Measurements from ENCODE around the gene NPAS3. TPM values are rescaled to one million over a fixed set of nuclear protein-coding genes. Genes with fewer than 3 reads are reported as not detected.

NPAS3 gene
- total RNA-seq, 2 experiments from 2014 or later, result not detected

DNA sequence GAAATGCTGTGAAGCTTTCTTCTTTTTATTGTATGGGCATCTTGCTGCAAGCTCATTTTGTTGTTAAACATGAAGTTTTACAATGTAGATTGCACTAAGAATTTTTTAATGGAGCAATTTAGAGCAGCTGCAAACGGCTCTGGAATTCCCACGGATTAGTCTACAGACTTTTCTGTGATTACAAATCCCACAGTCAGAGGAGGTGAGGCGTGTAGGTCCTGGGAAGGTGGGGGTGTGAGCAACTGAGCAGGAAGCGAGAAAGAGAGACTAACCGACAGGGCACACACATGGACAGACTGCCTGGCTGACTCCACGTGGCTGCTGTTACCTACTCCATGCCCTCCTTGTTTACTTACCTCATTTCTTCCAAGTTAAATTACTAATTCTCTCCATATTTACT is 348.5 kb downstream of the NPAS3 start:
- POLR2A ChIA-PET, result no interaction called here
- Mint-ChIP-seq H3K36me3 (ENCODE audit: low read depth) (no peaks in the 10 kb centered on the region), H3K4me3 (no peak overlapping the region), H3K27ac (no peak overlapping the region), H3K4me1 (ENCODE audit: low read depth) (no peaks in the 10 kb centered on the region), H3K9me3 (no peaks in the 10 kb centered on the region), H3K27me3 (no peaks in the 10 kb centered on the region)
- CTCF ChIA-PET, result no interaction called here
- TF ChIP-seq, protein P1, sequence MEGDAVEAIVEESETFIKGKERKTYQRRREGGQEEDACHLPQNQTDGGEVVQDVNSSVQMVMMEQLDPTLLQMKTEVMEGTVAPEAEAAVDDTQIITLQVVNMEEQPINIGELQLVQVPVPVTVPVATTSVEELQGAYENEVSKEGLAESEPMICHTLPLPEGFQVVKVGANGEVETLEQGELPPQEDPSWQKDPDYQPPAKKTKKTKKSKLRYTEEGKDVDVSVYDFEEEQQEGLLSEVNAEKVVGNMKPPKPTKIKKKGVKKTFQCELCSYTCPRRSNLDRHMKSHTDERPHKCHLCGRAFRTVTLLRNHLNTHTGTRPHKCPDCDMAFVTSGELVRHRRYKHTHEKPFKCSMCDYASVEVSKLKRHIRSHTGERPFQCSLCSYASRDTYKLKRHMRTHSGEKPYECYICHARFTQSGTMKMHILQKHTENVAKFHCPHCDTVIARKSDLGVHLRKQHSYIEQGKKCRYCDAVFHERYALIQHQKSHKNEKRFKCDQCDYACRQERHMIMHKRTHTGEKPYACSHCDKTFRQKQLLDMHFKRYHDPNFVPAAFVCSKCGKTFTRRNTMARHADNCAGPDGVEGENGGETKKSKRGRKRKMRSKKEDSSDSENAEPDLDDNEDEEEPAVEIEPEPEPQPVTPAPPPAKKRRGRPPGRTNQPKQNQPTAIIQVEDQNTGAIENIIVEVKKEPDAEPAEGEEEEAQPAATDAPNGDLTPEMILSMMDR (IDR thresholded peaks at IDR 0.05), result no peak
- intact Hi-C loops (cut with micrococcal nuclease), result no loop called here
- ATAC-seq (no peak), DNase-seq (no peak)

DNA sequence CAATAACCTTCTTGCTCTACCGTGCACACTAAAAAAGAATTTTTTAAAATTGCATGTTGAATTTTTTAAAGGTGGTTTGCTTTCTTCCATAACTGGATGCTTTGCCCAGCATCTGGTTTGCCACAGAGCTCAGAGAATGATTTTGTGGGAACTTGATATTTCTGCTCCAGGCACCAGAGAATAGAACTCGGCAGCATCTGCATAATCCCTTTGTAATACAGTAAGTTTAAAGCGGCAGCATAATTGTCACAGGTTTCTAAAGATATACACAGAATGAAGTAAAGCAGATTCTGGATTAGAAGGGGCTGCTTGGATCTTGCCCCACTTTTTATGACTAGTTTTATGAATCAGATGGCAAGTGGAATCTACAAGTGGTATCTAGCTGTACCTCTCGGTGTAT is 352.0 kb downstream of the NPAS3 start:
- Mint-ChIP-seq H3K9me3 (no peaks in the 10 kb centered on the region), H3K27me3 (no peaks in the 10 kb centered on the region), H3K4me3 (no peak overlapping the region), H3K36me3 (ENCODE audit: low read depth) (no peaks in the 10 kb centered on the region), H3K4me1 (ENCODE audit: low read depth) (no peaks in the 10 kb centered on the region), H3K27ac (no peak overlapping the region)
- no peak for DNase-seq
- intact Hi-C loops (cut with micrococcal nuclease), result no loop called here
- TF ChIP-seq, protein P1 (IDR thresholded peaks at IDR 0.05), result no peak
- ChIA-PET POLR2A (no interaction called here), CTCF (no interaction called here)
- ATAC-seq, result no peak

DNA sequence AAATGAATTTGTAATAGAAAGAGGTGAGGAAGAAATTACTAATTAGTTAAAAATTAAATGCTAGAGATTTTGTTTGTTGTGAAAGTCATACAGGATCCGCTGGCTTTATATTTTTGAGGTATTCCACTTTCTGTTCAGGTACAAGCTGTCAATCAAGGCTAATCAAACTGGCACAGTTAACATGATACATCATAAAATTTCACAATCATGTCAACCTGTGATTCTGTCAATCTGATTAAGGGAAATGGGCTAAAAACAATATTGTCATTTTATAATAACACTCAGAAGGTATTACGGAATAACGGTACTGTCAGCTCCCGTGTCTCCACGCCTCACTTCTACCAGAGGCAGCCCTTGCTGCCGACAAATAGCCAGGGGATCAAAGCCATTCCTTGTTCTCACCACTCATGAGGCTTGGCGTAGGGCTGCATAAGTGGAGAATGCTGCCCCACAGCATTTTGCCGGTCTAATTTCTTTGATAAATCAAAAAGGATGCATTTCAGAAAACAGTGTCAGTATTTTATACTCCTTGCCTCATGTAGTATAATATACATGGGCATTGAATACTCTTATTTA is 352.9 kb downstream of the NPAS3 start:
- CTCF ChIA-PET, result no interaction called here
- Mint-ChIP-seq H3K36me3 (ENCODE audit: low read depth) (no peaks in the 10 kb centered on the region), H3K4me1 (ENCODE audit: low read depth) (no peaks in the 10 kb centered on the region), H3K27me3 (no peaks in the 10 kb centered on the region), H3K27ac (no peak overlapping the region), H3K9me3 (no peaks in the 10 kb centered on the region), H3K4me3 (no peak overlapping the region)
- DNase-seq (no peak), ATAC-seq (no peak)
- intact Hi-C loops (cut with micrococcal nuclease), result no loop called here
- TF ChIP-seq, protein P1 (IDR thresholded peaks at IDR 0.05), result no peak
- POLR2A ChIA-PET, result no interaction called here

DNA sequence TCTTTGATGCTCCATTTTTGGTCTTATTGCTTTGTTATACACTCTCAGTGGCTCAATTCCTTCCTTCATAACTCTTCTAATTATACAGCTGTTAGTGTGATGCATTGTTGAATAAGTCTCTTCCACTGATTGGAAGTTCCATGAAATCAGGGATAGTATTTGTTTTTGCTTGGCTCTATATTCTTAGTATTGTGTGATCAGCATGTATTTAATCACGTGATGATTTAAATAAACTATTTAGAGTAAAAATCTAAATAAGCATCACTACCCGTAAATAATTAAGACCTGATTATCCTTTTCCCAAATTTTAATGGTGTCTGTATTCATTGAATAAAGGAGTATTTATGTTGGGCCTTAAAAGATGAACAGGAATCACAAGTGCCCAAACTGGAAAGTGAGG is 355.7 kb downstream of the NPAS3 start:
- ChIA-PET POLR2A (no interaction called here), CTCF (no interaction called here)
- intact Hi-C loops (cut with micrococcal nuclease), result no loop called here
- H3K9me3 Mint-ChIP-seq, result peaks cover 2% of the 10 kb centered on the region
- H3K36me3 Mint-ChIP-seq (ENCODE audit: low read depth), result no peaks in the 10 kb centered on the region
- TF ChIP-seq, protein P1 (IDR thresholded peaks at IDR 0.05), result no peak
- ATAC-seq (no peak), DNase-seq (no peak)
- no peaks in the 10 kb centered on the region for H3K27me3 Mint-ChIP-seq
- no peak overlapping the region for H3K27ac Mint-ChIP-seq
- H3K4me3 Mint-ChIP-seq, result no peak overlapping the region
- H3K4me1 Mint-ChIP-seq (ENCODE audit: low read depth), result no peaks in the 10 kb centered on the region

DNA sequence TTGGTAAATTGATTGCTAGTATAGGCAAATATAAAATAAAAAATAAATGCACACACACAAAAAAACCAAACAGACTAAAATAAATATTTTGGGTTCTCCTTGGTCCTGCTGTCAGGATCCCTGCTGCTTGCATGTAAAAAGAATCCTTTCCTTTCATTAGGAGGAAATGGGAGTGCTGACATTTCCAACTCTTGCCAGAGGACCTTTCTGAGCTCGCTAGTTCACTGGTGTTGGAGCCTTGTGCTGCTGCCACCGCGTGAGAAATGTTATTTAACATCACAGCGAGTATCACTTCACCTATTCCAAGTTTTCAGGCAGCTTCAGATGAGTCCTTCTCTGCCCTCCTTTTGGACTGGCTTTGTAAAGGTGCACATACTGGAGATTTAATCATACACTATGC is 358.9 kb downstream of the NPAS3 start:
- POLR2A ChIA-PET, result no interaction called here
- no peak overlapping the region for H3K27ac Mint-ChIP-seq
- intact Hi-C loops (cut with micrococcal nuclease), result no loop called here
- DNase-seq, result no peak
- ATAC-seq, result no peak
- H3K4me1 Mint-ChIP-seq (ENCODE audit: low read depth), result no peaks in the 10 kb centered on the region
- no peaks in the 10 kb centered on the region for H3K36me3 Mint-ChIP-seq (ENCODE audit: low read depth)
- no peaks in the 10 kb centered on the region for H3K27me3 Mint-ChIP-seq
- H3K9me3 Mint-ChIP-seq, result peaks cover 2% of the 10 kb centered on the region
- TF ChIP-seq, protein P1 (IDR thresholded peaks at IDR 0.05), result no peak
- CTCF ChIA-PET, result no interaction called here
- H3K4me3 Mint-ChIP-seq, result no peak overlapping the region

Measured in activated CD8-positive, alpha-beta T cell treated with anti-CD3 and anti-CD28 coated beads for 36 hours (primary cell).